ENCODE data around the gene HDAC10.
A peak's percentile ranks its signal among the peaks of the same experiment; 100 is the strongest.
"Not testable (repeated sequence)": the region's sequence is repeated elsewhere in the genome, so short reads cannot be mapped to it uniquely, and the experiment has no call there.

Gene HDAC10

GRCh38 chr22:50284479-50284878 is 33.4 kb upstream of the HDAC10 start:
- no peak for DNase-seq

GRCh38 chr22:50283821-50284220 is 32.8 kb upstream of the HDAC10 start:
- DNase-seq, result no peak

DNA sequence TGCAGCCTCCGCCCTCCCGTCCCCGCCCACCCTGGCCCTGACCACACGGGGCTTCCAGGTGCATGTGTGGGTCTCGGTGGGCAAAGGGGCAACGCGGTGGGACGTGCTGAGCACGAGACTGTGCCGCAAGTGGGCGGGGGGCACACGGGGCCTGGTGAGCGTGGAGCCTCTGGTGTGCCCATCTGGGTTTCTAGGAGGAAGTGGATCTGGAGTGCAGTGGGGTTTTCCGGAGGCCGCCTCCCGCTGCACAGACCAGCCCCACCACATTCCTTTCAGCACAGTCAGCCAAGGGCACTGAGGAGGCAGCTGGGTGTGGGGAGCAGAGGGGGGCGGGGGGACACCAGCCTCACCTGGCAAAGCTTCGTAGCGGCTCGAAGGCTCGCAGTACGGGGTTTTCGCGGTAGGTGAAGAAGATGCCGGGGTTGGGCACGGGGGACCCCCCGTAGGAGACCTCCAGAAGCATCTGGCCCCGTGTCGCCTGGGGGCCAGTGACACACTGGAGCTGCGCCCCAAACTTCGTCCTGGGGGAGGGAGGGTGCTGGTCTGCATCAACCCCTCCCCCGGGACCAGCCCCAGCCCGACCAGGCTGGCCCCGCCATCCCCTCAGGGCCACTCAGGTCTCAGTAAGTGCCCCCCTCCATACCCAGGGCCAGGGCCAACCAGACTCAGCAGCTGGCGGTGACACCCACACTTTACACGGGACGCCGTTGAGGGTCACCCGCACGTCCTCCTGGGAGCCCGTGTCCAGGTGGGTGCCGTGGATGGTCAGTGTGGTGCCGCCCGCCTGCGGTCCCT is 31.5 kb upstream of the HDAC10 start:
- no peak for DNase-seq

- DNase-seq, result no peak
Measured at GRCh38 chr22:50281957-50282356, 30.9 kb upstream of the HDAC10 start.

DNA sequence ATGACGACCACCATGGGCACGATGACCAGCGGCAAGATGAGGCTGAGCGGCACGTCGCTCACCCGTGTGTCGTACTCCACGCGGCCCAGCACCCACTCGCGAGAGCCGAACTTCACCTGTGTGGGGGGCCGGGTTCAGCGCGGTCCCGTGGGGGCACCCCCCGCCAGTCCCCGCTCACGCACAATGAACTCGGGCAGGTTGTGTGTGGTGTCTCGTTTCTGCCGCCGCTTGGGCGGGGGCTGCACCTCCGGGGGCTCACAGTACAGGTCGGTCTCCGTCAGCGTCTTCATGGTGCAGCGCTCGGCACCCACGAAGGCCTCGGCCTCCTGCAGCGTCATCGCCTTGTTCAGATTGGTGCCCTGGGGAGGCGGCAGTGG is 30.3 kb upstream of the HDAC10 start:
- no peak for DNase-seq

DNA sequence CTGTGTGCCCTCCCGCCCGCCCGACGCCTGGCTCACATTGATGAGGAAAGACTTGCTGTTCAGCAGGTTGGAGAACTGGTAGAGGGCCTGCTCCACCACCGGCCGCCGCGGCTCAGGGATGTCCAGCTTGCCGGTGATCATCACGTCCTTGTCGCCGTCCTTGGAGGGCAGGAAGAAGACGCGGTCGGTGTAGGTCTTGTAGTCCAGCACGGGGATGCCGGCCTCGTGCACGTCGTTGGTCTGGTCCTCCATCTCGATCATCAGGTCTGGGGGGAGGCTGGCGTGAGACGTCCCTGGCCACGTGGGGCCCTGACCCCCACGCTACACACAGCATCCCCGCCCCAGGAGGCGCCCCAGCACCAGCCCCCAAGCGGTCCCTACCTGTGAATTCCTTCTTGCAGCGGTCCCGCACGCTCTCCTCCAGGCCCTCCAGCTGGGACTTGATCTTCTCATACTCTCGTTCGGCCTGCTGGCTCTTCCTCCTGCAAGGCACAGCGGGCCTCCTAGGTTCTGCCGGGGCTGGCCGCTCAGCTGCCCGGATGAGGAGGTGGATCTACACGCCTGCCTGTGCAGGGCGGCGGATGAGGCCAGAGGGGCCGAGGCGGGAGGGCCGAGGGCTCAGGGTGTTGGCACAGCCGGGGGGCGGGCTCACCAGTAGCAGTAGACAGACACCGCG is 29.8 kb upstream of the HDAC10 start:
- DNase-seq, result no peak

DNA sequence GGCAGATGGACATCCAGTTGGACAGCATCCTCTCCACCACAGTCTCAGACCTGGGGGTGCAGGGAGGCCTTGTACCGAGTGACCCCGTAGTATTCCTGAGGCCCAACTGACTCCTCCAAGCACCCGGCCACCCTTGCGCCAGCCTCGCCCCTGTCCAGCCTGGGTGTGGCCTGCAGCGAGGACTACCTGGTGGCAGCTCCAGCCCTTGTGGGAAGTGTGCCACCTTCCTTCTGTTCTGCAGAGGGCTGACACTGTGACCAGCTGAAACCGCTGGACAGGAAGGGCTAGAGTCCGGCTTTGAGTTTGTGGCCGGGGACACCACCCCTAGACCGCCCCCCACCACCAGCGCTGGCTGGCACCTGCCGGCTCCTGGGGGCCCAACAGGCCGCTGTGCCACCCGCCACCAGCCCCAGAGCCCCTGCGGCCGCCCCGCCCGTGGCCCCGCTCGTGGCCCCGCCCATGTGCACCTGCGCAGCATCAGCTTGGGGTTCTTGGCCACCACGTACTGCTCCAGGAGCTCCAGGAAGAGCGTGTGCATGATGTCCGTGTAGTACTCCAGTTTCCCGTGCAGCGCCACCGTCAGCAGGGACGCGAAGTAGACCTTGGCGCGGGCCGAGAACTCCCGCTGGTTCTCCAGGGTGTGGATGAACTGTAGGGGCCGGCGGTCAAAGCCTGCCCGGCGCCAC is 29.1 kb upstream of the HDAC10 start:
- DNase-seq, result no peak

- no peak for DNase-seq
Measured at GRCh38 chr22:50278956-50279619, 28.0 kb upstream of the HDAC10 start.

DNA sequence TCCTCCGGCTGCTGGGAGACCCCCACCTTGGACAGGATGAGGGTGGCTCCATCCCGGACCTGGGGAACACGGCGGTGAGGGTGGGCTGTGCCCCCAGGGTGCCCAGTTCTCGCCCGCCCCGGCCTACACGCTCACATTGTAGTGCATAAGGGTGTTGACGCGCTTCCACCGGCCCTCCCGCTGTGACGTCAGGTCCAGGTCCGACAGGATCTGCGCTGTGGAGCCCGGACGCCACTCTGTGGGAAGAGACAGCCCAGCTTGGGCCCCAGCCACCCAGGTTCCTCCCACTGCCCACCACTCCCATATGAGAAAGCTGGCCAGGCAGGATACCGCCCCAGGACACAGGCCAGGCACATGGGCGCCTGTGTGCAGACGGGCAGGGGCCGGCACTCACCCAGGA is 27.4 kb upstream of the HDAC10 start:
- no peak for DNase-seq

GRCh38 chr22:50277761-50278160 is 26.7 kb upstream of the HDAC10 start:
- DNase-seq, result no peak

DNA sequence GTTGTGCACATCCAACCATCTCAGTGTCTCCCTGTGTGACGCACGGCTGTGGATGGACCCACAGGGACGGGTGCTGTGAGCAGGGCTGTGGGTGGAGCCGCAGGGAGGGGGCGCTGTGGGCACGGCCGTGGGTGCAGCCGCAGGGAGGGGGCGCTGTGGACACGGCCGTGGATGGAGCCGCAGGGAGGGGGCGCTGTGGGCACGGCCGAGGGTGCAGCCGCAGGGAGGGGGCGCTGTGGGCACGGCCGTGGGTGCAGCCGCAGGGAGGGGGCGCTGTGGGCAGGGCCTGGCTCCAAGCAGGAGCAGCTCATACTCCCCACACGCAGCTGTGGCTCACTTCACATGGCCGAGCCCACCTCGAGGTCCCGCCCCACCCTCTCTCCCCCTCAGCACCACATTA is 25.1 kb upstream of the HDAC10 start:
- peak in 1 of 2 donors; percentile 58 for DNase-seq

GRCh38 chr22:50275181-50276055 is 24.4 kb upstream of the HDAC10 start:
- no peak for DNase-seq

DNA sequence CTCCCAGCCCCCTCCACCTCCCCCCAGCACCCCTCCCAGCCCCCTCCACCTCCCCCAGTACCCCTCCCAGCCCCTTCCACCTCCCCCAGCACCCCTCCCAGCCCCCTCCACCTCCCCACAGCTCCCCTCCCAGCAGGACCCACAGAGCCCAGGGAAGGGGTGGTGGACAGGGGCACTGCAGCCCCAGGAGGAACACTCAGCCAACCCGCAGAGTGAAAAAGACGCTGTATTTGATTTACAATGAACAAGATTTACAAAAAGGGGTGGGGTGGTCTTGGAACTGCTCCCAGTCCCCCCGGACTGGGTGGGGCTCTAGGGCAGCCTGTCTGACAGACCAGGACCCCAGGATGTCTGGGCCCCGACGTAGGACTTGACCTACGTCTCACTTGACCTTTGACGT is 23.7 kb upstream of the HDAC10 start:
- DNase-seq, result no peak

- DNase-seq, result peak; percentile 53 to 55
Measured at GRCh38 chr22:50274311-50274710, 23.2 kb upstream of the HDAC10 start.

- not testable (repeated sequence) for DNase-seq
Measured at GRCh38 chr22:50273781-50274180, 22.7 kb upstream of the HDAC10 start.

GRCh38 chr22:50273352-50273751 is 22.3 kb upstream of the HDAC10 start:
- DNase-seq, result not testable (repeated sequence)

DNA sequence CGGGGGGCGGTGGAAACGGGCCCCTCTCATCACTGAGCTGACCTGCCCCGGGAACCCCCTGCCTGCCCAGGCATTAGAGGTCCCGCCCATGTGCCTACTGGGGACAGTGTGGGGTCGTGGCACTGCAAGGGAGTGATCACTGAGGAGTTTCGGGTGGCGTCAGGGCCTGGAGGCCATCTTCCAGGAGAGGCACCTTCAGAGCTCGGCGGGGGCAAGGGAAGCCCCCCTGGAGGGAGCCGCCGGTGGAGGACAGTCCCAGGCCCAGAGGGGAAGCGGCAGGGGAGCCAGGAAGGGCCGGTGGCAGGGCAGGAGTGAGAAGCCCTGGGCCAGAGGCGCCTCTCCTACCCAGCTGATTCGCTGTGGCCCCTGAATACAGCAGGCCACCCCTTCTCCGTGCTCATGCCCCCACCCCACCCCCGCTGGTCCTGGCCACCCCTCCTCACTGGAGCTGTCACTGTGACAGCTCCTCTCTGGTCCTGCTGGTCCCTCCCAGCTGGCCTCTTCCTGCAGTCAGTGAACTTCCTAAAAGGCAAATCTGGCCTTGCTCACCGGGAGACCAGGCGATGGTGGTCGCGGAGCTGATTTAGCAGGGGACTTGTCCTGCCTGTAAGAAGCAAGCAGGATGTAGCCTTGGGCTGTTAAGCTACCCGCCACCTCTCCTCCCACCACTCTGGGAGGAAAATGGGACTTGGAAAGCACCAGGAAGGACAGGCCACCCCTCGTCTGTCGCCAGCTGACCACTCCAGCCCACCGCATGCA is 21.2 kb upstream of the HDAC10 start:
- no peak for DNase-seq

GRCh38 chr22:50271519-50271970 is 20.5 kb upstream of the HDAC10 start:
- peak; percentile 63 to 76 for DNase-seq

GRCh38 chr22:50270666-50271394 is 19.8 kb upstream of the HDAC10 start:
- DNase-seq, result peak; percentile 73 to 74

GRCh38 chr22:50269970-50270665 is 19.1 kb upstream of the HDAC10 start, which contains the start of gene MAPK11:
Gene MAPK11 (minus strand): TSS chr22:50270380. CDS start chr22:50270292, 88 bp downstream.
- DNase-seq, result peak; percentile 74 to 77

Measured in stimulated activated CD4-positive, alpha-beta T cell treated with anti-CD3 and anti-CD28 coated beads, Interleukin-2, amount 100 ng/mL, for 24 hours (primary cell).